ENCODE results near the gene C1QTNF4. TPM values are rescaled to one million over a fixed set of nuclear protein-coding genes. Genes with fewer than 3 reads are reported as not detected.

Gene C1QTNF4
- total RNA-seq, 2 experiments from 2014 or later, result 0.41 to 0.92 TPM

- Mint-ChIP-seq H3K27me3 (no peaks in the 10 kb centered on the region), H3K27ac (peak within 1 kb of the TSS; percentile 91), H3K9me3 (no peaks in the 10 kb centered on the region), H3K4me3 (peak within 1 kb of the TSS; percentile 99), H3K4me1 (ENCODE audit: low read depth) (peaks cover 41% of the 10 kb centered on the region), H3K36me3 (ENCODE audit: low read depth) (peaks cover 80% of the 10 kb centered on the region)
- Histone ChIP-seq H3K4me3 (ENCODE audit: low read length) (peak within 1 kb of the TSS; percentile 90), H3K36me3 (ENCODE audit: insufficient read depth, low read length) (peaks cover 53% of the 10 kb centered on the region), H3K27ac (ENCODE audit: low read depth in 1 of 2, low read length in 2 of 2) (peak within 1 kb of the TSS; percentile 76 to 81), H3K9me3 (ENCODE audit: control insufficient read depth in 1 of 2, insufficient read depth in 1 of 2, low read length in 2 of 2) (no peaks in the 10 kb centered on the region), H3K27me3 (ENCODE audit: control insufficient read depth in 1 of 2, insufficient read depth in 2 of 2, low read length in 2 of 2) (no peaks in the 10 kb centered on the region), H3K4me1 (ENCODE audit: insufficient read depth, low read length) (peaks cover 38% of the 10 kb centered on the region)
- intact Hi-C loops (cut with DNase I, micrococcal nuclease), result loop anchor here (2.0 to 10.0 kb wide), 8 partner anchors 26 to 874 kb away; partner anchors contain the start of genes AGBL2 (in 1 of the 2), ARHGAP1 (in 1 of the 2), CELF1 (in 1 of the 2) and CSTPP1 (in 1 of the 2)
- ChIA-PET CTCF (interaction anchor here (1.2 to 3.0 kb wide), 2 partner anchors 12 to 26 kb away, joined by 3 to 11 read pairs; partner anchors contain the start of gene CELF1), POLR2A (interaction anchor here (0.8 to 2.2 kb wide), 10 partner anchors 9 to 306 kb away, joined by 3 to 26 read pairs (median 4); partner anchors contain the start of genes CELF1, FNBP4 and PTPMT1)
- peak; percentile 81 to 95 (median 85) for DNase-seq
- no peak for TF ChIP-seq CTCF (IDR thresholded peaks at IDR 0.05)
- peak; percentile 91 for ATAC-seq (ENCODE audit: poor library complexity)
These were observed 15.4 kb downstream of the C1QTNF4 start, which contains the start of the genes KBTBD4 and NDUFS3 for GRCh38 chr11:47578524-47579494. Gene KBTBD4 (minus strand): TSS chr11:47578970. CDS start chr11:47578951, 19 bp downstream. Gene NDUFS3 (plus strand): TSS chr11:47579074. CDS start chr11:47579092, 18 bp downstream.

- peaks cover 81% of the 10 kb centered on the region for H3K36me3 Mint-ChIP-seq (ENCODE audit: low read depth)
- intact Hi-C loops (cut with DNase I, micrococcal nuclease), result loop anchor here (2.0 to 10.0 kb wide), 8 partner anchors 25 to 873 kb away; partner anchors contain the start of genes AGBL2 (in 1 of the 2), ARHGAP1 (in 1 of the 2), CELF1 (in 1 of the 2) and CSTPP1 (in 1 of the 2)
- TF ChIP-seq CTCF (IDR thresholded peaks at IDR 0.05), result no peak
These were observed 16.7 kb downstream of the C1QTNF4 start for GRCh38 chr11:47577460-47578041.

GRCh38 chr11:47573321-47573720 is 20.9 kb downstream of the C1QTNF4 start:
- ChIA-PET CTCF (interaction anchor here (0.9 to 1.1 kb wide), 2 partner anchors 10 to 20 kb away, joined by 3 read pairs; no protein-coding TSS in a partner anchor), POLR2A (interaction anchor here (0.7 to 1.3 kb wide), 2 partner anchors 8 to 12 kb away, joined by 3 to 5 read pairs; partner anchors contain the start of gene PTPMT1)
- Histone ChIP-seq H3K27ac (ENCODE audit: low read depth in 1 of 2, low read length in 2 of 2) (no peak overlapping the region), H3K4me3 (ENCODE audit: low read length) (no peak overlapping the region), H3K27me3 (ENCODE audit: control insufficient read depth in 1 of 2, insufficient read depth in 2 of 2, low read length in 2 of 2) (no peaks in the 10 kb centered on the region), H3K9me3 (ENCODE audit: control insufficient read depth in 1 of 2, insufficient read depth in 1 of 2, low read length in 2 of 2) (no peaks in the 10 kb centered on the region), H3K36me3 (ENCODE audit: insufficient read depth, low read length) (peaks cover 56% of the 10 kb centered on the region), H3K4me1 (ENCODE audit: insufficient read depth, low read length) (peaks cover 23% of the 10 kb centered on the region)
- DNase-seq, result no peak
- Mint-ChIP-seq H3K27me3 (no peaks in the 10 kb centered on the region), H3K9me3 (no peaks in the 10 kb centered on the region), H3K4me1 (ENCODE audit: low read depth) (peaks cover 23% of the 10 kb centered on the region), H3K4me3 (no peak overlapping the region), H3K27ac (peak overlapping the region; percentile 39), H3K36me3 (ENCODE audit: low read depth) (peaks cover 83% of the 10 kb centered on the region)
- TF ChIP-seq CTCF (IDR thresholded peaks at IDR 0.05), result no peak
- ATAC-seq (ENCODE audit: poor library complexity), result no peak
- intact Hi-C loops (cut with DNase I, micrococcal nuclease), result loop anchor here in 1 of 2 experiments (10.0 kb wide), 2 partner anchors 299 to 869 kb away; partner anchors contain the start of genes ARHGAP1, MADD and ZNF408

More at GRCh38 chr11:47577460-47578041, 16.7 kb downstream of the C1QTNF4 start:
- H3K4me3 ChIP-seq (ENCODE audit: low read length), result peak overlapping the region; percentile 90
- no peaks in the 10 kb centered on the region for H3K9me3 Mint-ChIP-seq
- POLR2A ChIA-PET, result interaction anchor here (0.8 to 2.2 kb wide), 5 partner anchors 12 to 189 kb away, joined by 3 to 26 read pairs (median 6); partner anchors contain the start of genes CELF1, FNBP4 and PTPMT1
- H3K27ac Mint-ChIP-seq, result peak overlapping the region; percentile 91
- H3K36me3 ChIP-seq (ENCODE audit: insufficient read depth, low read length), result peaks cover 55% of the 10 kb centered on the region
- no peaks in the 10 kb centered on the region for H3K27me3 ChIP-seq (ENCODE audit: control insufficient read depth in 1 of 2, insufficient read depth in 2 of 2, low read length in 2 of 2)
- no peaks in the 10 kb centered on the region for H3K27me3 Mint-ChIP-seq
- CTCF ChIA-PET, result interaction anchor here (1.4 to 3.0 kb wide), 2 partner anchors 12 to 24 kb away, joined by 3 to 11 read pairs; partner anchors contain the start of genes CELF1 and PTPMT1
- H3K4me1 ChIP-seq (ENCODE audit: insufficient read depth, low read length), result peaks cover 38% of the 10 kb centered on the region
- peak overlapping the region; percentile 99 for H3K4me3 Mint-ChIP-seq
- H3K9me3 ChIP-seq (ENCODE audit: control insufficient read depth in 1 of 2, insufficient read depth in 1 of 2, low read length in 2 of 2), result no peaks in the 10 kb centered on the region
- ATAC-seq (ENCODE audit: poor library complexity), result no peak
- DNase-seq, result no peak
- H3K27ac ChIP-seq (ENCODE audit: low read depth in 1 of 2, low read length in 2 of 2), result peak overlapping the region in 1 of 2 donors; percentile 81
- peaks cover 47% of the 10 kb centered on the region for H3K4me1 Mint-ChIP-seq (ENCODE audit: low read depth)
